ENCODE results near the gene ARHGEF7. TPM values are rescaled to one million over a fixed set of nuclear protein-coding genes. Genes with fewer than 3 reads are reported as not detected.

ARHGEF7 gene
- polyA plus RNA-seq, result 19.0 to 25.2 TPM (median 24.9 TPM) in 3 replicates
- 12.4 TPM for polyA plus RNA-seq (2011; ENCODE audit: low read depth)
- polyA plus RNA-seq (2011; cell fraction: cytosol; rRNA removed), result 11.7 and 15.6 TPM in 2 replicates
- 74.2 and 76.3 TPM in 2 replicates for polyA plus RNA-seq (2011; cell fraction: nucleus; rRNA removed)
- polyA plus RNA-seq (2012; ENCODE audit: low replicate concordance), result 22.1 and 24.5 TPM in 2 replicates
- 15.0 to 32.6 TPM (median 20.8 TPM) in 3 replicates for polyA minus RNA-seq
- 8.8 TPM for polyA minus RNA-seq (2011; cell fraction: cytosol; rRNA and poly(A)+ RNA removed)
- 44.4 and 84.5 TPM in 2 replicates for polyA minus RNA-seq (2011; cell fraction: nucleus; rRNA and poly(A)+ RNA removed)

- FAIRE-seq (no peak), DNase-seq (ENCODE audit: low read depth, low spot score) (no peak)
- Histone ChIP-seq H3K36me3 (ENCODE audit: control insufficient read depth in 2 of 2, extremely low read depth in 1 of 2, insufficient read depth in 2 of 2, low read length in 2 of 2) (no peaks in the 10 kb centered on the region), H3K9me3 (ENCODE audit: control insufficient read depth, low read depth, low read length) (no peaks in the 10 kb centered on the region), H3K4me2 (ENCODE audit: control insufficient read depth, extremely low read depth, insufficient read depth, low read depth, low read length) (peak within 1 kb of the TSS; percentile 81), H4K20me1 (ENCODE audit: control insufficient read depth, extremely low read depth, insufficient read depth, low read length) (no peaks in the 10 kb centered on the region), H3K4me1 (ENCODE audit: control insufficient read depth, extremely low read depth, insufficient read depth, low read length) (no peaks in the 10 kb centered on the region), H3K79me2 (ENCODE audit: control insufficient read depth, insufficient read depth, low read length) (no peaks in the 10 kb centered on the region), H3K4me3 (ENCODE audit: control insufficient read depth in 2 of 3, extremely low read depth in 1 of 3, insufficient read depth in 2 of 3, low read depth in 1 of 3, low read length in 3 of 3) (peak within 1 kb of the TSS; percentile 23 to 66 (median 60)), H3K9me1 (ENCODE audit: control insufficient read depth, extremely low read depth, insufficient read depth, low read length) (no peaks in the 10 kb centered on the region), H3K27ac (ENCODE audit: control insufficient read depth, insufficient read depth, low read length) (no peak within 1 kb of the TSS), H2AFZ (ENCODE audit: control insufficient read depth, low read length) (peak within 1 kb of the TSS; percentile 24), H3K9ac (ENCODE audit: control insufficient read depth, extremely low read depth, insufficient read depth, low read length) (no peak within 1 kb of the TSS), H3K27me3 (ENCODE audit: control insufficient read depth, extremely low read depth, insufficient read depth, low read length) (peaks cover 74% of the 10 kb centered on the region)
- no peak for TF ChIP-seq CTCF (optimal IDR thresholded peaks at IDR 0.05 in 1 of 3, IDR thresholded peaks at IDR 0.05 in 1 of 3, conservative IDR thresholded peaks at IDR 0.05 in 1 of 3; ENCODE audit: extremely low read depth in 1 of 3, insufficient read depth in 2 of 3, low read length in 3 of 3)
- TF ChIP-seq EZH2 (IDR thresholded peaks at IDR 0.05; ENCODE audit: low read length), result no peak
- dilution Hi-C loops (cut with MboI; ENCODE audit: extremely low pct_ligation_motif_present, low sequenced_read_pairs), result no loop called here
These were observed at the start of gene ARHGEF7 for GRCh38 chr13:111115061-111115964. TSS of gene ARHGEF7 (plus strand) at chr13:111115310. CDS start at chr13:111115527, 217 bp downstream.

GRCh38 chr13:111065698-111066097 is 49.4 kb upstream of the ARHGEF7 start:
- FAIRE-seq (no peak), DNase-seq (ENCODE audit: low read depth, low spot score) (no peak)
- Histone ChIP-seq H4K20me1 (ENCODE audit: control insufficient read depth, extremely low read depth, insufficient read depth, low read length) (no peaks in the 10 kb centered on the region), H3K4me2 (ENCODE audit: control insufficient read depth, extremely low read depth, insufficient read depth, low read depth, low read length) (no peak overlapping the region), H3K9me3 (ENCODE audit: control insufficient read depth, low read depth, low read length) (no peaks in the 10 kb centered on the region), H3K27ac (ENCODE audit: control insufficient read depth, insufficient read depth, low read length) (no peak overlapping the region), H3K4me3 (ENCODE audit: control insufficient read depth in 2 of 3, extremely low read depth in 1 of 3, insufficient read depth in 2 of 3, low read depth in 1 of 3, low read length in 3 of 3) (no peak overlapping the region), H2AFZ (ENCODE audit: control insufficient read depth, low read length) (no peak overlapping the region), H3K36me3 (ENCODE audit: control insufficient read depth in 2 of 2, extremely low read depth in 1 of 2, insufficient read depth in 2 of 2, low read length in 2 of 2) (no peaks in the 10 kb centered on the region), H3K4me1 (ENCODE audit: control insufficient read depth, extremely low read depth, insufficient read depth, low read length) (no peaks in the 10 kb centered on the region), H3K9me1 (ENCODE audit: control insufficient read depth, extremely low read depth, insufficient read depth, low read length) (no peaks in the 10 kb centered on the region), H3K27me3 (ENCODE audit: control insufficient read depth, extremely low read depth, insufficient read depth, low read length) (peaks cover 3% of the 10 kb centered on the region), H3K9ac (ENCODE audit: control insufficient read depth, extremely low read depth, insufficient read depth, low read length) (no peak overlapping the region), H3K79me2 (ENCODE audit: control insufficient read depth, insufficient read depth, low read length) (no peaks in the 10 kb centered on the region)
- dilution Hi-C loops (cut with MboI; ENCODE audit: extremely low pct_ligation_motif_present, low sequenced_read_pairs), result no loop called here
- TF ChIP-seq CTCF (optimal IDR thresholded peaks at IDR 0.05 in 1 of 3, IDR thresholded peaks at IDR 0.05 in 1 of 3, conservative IDR thresholded peaks at IDR 0.05 in 1 of 3; ENCODE audit: extremely low read depth in 1 of 3, insufficient read depth in 2 of 3, low read length in 3 of 3) (no peak), EZH2 (IDR thresholded peaks at IDR 0.05; ENCODE audit: low read length) (no peak)
